HG02884 (cell line): ENCODE results near the gene RBPMS2.

ENCODE experiments used
- ATAC-seq: cut with Tn5 transposase; IDR thresholded peaks from one replicate; pipeline ENCODE4 v1.9.1; 2021; ENCODE audit warnings: mild to moderate bottlenecking, moderate library complexity; ENCODE audit not compliant: unreplicated experiment

RBPMS2 gene

DNA sequence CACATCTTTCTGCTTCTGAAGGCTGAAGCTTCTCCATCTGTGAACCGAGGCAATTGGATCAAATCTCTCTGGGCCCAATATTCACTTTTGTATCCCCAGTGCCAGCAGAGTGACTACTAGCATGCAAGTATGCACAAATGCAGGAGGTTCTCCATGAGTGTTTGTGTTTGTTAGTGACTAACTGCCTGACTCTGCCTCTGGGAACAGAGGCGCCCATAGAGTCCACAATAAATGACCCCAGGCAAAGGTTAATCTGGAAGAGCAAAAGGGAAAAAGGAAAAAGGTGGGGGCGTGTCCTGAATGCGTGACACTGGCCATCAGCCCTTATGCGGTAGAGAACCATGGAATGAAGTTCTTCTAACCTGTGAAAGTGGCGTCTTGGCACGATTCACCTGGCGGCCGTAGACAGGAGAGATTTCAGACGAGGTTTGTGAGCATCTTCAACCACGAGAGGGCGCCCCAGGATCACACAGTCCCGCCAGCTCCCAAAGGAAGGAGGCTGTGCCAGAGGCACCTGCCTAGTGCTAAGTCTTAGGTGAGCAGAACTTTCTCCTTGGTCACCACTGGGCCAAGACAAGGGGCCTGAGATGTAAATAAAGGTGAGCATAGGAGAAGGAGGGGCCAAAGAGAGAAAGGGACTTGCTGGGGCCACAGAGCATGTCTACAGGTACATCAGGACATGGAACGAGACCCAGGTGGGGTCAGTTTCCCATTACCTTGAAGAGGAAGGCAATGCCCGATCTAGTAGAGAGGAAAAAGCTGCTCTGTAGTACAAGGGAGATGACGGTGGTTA lies 44.2 kb downstream of the RBPMS2 start:
- ATAC-seq = no peak

DNA sequence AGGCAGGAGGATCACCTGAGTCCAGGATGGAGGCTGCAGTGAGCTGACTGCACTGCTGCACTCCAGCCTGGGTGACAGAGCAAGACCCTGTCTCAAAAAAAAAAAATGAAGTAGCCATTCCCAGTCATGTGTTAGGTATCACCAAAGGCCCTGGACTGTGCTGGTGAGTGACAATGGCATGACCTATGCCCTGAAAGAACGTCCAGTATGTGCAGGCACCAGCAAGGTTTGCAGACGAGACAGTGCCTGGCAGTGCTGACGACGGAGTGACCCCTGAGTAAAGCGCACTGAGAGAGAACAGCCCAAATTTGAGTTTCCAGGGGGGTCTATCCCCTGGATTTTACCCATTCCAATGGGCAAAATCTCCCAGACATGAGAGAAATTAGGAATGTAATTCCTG lies 45.2 kb downstream of the RBPMS2 start:
- ATAC-seq = no peak

DNA sequence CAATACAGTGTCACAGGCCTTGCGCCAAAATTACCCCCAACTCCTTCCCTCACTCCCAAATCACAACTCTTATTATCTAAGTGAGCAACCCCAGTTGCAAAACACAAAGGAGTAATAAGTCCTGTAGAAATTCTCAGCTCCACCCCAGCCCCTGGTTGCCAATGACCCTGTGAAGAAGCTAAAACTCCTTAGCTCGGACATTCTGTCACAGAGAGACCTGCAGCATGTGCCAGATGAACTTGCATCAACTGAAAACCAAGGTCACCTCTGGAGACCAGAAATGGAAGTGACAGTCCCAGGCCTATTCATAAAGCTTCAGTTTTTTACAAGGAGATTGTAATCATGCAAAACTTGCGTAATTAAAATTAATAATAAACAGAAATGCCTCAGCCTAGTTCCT lies 55.2 kb downstream of the RBPMS2 start:
- no peak for ATAC-seq

DNA sequence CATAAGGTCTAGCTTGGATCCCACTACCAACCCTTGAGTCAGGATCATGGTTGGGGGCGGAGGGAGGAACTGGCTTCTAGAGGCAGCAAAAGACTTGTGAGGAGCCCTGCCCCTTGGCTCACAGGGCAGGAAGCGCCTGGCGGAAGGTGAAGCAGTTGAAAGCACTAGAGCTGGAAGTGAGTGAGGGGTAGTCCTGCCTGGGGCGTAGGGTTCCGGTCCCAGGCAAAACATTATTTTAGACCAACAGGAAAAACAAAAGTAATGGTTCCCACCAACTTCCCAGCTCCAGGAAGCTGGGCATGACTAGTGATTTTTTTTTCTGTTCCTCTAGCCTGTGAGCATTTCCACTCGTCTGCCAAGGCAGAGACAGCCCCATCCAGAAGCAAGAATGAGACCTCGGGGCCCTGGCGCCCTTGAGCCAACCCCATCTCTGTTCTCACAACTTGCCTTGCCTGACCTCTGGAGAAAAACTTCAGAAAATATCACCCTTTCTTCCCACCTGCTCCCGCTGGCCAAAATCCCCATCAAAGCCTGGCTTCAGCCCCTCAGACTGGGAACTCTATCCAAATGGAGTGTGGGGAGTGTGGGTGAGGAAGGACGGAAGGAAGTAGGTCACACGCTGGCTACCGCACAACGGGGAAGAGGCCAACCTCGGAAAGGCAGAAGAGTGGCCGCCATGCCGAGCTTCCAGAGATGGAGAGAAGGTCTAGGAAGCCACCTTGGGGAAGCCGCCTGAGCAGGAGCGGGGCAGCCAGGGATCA lies 57.5 kb downstream of the RBPMS2 start:
- ATAC-seq = no peak

DNA sequence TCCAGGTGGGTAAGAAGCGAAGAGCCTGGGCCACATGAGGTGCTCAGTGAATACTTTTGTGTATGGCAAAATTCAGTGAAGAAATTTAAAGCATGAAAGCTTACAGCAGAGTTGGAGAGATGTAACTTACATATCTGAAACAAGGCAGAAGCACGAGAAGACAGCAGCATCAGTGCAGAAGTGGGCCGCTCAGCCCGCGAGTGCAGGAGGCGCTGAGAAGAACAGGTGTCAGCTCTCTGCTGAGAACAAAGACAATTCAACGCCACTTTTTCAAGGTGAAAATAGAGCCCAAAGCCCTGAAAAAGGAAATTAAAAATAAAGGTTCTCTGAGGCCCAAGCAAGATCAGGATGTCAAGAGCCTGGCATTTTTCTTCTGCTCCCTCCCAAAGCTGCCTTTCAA lies 58.3 kb downstream of the RBPMS2 start:
- no peak for ATAC-seq

DNA sequence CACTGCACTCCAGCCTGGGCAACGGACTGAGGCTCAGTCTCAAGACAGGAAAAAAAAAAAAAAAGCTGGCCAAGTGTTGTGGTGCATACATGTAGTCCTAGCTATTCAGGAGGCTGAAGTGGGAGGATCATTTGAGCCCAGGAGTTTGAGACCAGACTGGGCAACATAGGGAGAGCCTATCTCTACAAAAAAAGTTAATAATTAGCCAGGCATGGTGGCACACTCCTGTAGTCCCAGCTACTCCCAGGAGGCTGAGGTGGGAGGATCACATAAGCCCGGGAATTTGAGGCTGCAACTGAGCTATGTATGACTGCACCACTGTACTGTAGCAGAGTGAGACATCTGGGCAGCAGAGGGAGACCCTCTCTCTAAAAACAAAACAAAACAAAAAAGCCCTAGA lies 58.9 kb downstream of the RBPMS2 start:
- no peak for ATAC-seq

DNA sequence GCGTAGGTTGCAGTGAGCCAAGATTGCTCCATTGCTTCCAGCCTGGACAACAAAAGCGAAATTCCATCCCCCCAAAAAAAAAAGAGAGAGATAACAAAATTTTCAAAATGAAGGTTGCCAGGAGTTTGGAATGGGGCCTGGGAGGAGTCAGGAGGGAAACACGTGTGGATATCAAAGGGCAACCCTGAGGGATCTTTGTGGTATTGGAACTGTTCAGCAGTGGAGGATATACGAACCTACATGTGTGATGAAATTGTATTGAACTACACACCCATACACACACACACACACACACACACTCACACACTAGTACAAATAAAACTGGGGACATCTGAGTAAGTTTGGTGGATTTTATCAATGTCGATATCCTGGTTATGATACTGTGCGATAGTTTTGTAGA lies 61.8 kb downstream of the RBPMS2 start:
- no peak for ATAC-seq

DNA sequence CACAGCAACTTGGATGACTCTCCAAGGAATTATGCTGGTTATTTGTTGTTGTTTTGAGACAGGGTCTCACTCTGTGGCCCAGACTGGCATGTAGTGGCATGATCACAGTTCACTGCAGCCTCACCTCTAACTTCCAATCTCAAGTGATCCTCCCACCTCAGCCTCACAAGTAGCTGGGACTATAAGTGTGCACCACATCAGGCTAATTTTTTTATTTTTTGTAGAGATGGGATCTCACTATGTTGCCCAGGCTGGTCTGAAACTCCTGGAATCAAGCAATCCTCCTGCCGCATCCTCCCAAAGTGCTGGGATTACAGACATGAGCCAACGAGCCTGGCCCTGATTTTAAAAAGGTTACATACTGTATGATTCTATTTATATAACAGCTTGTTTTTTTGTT lies 63.0 kb downstream of the RBPMS2 start:
- no peak for ATAC-seq

DNA sequence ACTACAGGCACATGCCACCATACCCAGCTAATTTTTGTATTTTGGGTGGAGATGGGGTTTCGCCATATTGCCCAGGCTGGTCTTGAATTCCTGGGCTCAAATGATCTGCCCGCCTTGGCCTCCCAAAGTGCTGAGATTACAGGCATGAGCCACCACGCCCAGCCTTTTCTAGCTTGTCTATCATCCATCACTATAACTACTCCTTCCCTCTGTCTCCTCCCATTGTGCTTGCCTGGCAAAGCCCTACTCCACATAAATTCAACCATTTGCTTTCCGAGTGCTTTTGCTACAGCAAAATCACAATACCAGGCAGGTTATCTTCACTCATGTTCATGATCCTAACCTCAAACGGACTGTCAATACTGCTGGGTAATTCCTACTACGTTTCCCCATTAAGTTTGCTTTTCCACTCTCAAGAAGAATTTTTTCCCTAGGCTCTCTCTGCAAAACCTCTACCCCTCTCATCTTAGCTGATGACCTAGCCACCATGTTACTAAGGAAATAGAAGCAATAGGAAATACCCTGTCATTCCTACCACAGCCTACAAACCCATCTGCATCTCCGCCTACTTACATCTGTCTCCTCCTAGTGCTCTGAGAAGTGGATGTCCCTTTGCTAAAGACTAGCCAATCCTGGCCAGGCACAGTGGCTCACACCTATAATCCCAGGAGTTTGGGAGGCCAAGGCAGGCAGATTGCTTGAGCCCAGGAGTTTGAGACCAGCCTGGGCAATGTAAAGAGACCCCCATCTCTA lies 64.5 kb downstream of the RBPMS2 start:
- ATAC-seq = no peak

DNA sequence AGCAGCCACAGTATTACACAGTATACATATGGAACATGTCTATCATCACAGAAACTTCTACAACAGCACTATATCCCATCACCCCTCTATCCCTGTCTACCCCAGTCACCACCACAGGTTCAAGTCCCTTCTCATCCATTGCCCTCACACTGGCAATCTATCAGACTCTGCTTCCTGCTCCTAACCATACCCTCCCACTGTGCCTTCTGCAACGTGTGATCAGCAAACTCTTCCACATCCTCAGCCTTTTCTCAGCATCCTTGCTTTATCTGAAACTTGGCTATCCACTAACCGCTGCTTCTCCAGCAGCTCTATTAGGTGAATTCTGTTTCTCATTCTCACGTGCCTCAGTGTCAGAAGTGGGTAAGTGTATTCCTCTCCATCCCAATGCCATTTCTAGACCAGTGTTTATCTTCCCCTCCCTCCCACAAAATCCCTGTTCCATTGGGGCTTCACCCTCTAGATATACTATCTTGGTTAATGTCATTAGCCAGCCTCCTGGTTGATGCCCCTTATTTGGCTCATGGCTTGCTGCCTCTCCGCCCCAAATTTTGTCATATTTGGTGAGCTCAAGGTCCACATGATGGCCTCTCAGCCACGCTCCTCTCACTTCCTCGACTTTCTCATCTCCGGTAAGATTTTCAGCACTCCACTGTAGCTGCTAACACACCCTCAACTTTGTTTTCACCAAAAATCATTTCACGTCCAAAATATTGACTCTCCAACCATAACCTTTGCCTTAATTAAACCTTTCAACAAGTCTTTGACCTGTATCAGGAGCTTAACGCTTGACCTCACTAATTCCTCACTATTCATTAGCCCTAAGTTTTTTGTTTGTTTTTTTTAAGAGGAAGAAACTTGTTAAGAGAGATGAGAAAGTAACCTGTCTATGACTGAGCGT lies 69.1 kb downstream of the RBPMS2 start:
- ATAC-seq = no peak

DNA sequence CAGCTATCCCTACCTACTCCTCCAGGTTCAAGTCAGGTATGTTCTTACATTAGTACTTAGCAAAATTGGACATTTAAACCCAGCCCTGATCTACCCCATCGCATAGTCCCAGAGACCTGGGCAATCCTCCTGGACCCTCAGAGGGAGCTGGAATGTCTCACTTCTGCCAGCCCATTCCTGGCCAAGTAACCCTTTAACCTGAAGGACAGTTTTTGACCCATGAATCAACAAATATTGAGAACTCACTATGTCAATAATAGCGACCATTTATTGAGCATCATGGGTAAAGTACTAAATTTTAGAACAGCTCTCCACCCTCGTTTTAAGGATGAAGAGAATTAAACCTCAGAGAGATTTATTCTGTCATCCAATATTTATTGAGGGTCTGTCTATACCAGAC lies 70.4 kb downstream of the RBPMS2 start:
- no peak for ATAC-seq

DNA sequence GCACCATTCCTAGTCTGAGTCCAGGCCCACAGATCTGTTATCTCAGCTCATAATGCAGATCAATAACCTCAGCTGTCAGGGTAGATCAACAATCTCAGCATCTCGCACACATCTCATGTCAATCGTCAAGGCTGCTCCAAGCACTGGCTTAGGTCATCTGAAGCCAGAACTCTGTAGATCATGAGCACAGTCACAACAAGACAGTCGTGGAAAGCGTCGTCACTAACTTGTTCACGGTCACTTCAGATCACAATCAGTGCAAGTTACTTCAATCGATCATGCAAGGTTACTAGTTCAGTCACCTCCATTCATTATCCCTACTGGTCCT lies 71.8 kb downstream of the RBPMS2 start:
- no peak for ATAC-seq

DNA sequence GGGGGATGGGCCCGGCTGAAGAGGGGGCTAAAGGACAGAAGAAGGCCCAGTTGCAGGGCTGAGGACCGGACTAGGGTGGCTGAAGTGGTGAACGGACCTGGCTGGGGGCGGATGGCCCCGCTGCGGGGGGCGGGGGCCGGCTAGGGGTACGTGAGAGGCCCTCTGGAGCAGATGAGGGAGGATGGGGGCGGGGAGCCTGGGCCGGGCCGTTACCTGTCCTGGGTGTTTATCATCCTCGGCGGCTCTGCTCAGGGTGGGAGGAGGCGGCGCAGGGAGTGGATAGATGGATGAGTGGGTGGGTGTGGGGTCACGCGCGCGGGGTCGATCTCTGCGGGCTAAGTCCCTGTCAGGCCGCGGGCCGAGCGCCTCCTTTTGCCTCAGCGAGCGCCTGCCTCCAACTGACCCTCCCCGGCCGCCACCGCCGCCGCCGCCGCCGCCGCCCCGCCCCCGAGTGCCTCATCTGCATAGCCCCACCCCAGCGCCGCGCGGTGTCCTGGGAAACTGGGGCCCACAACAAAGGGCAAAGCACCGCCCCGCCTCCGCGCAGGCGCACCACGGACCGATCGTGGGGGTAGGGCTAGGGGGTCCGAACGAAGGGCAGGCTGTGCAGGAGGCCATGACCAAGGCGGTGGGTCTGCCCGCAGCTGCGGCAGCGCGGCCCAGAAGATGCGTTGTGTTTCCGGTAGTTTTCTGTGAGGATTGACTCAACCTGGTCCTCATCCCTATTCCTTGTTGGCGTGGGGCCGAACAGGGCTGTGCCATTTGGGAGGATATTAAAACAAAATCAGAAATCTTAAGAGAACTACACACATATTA lies 72.4 kb downstream of the RBPMS2 start:
- peak; percentile 72 for ATAC-seq

DNA sequence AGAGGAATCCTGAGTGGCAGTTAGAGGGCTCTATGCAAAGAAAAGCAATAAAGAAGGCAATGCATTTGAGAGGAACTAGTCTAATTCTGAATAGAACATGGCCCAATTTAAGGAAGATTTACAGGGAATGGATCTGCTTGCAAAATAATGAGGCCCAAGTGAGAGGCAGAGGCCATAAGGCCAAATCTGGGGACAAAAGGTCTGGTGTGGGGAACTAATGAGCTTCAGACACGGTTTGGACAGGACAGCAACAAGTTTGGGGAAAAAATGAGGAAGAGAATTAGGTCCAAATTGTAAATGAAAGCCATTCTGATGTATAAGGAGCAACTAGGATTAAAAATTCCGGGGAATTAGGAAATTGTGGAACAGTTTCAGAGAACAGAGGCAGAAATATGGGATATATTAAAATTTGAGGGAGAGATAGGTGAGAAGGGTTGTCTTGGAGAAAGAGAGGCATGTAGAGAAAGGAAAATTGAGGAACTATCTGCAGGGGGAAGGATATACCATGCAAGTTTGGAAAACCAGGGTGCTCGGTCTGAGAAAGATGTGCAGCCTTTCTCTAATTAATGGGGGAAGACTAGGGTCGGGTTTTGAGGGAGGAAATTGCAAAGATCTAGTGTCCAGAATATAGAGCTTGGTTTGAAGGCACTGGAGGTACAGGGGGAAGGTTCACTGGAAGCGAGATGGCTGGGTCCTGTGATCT lies 73.8 kb downstream of the RBPMS2 start:
- ATAC-seq = no peak

DNA sequence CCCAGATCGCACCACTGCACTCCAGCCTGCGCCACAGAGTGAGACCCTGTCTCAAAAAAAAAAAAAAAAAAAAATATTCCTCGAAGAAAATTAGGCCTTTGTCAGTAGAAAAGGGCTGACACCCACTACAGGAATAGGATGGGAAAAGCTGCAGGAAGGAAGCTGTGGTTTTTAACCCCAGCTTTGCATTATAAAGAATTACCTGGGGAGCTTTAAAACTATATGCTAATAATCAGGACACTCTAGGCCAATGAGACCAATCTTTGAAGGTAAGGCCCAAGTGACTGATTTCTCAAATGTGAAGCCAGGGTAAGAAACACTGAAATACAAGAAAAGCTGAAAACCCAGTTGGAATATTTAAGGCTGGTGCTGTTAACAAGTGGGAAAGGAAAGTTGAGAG lies 74.3 kb downstream of the RBPMS2 start:
- no peak for ATAC-seq

DNA sequence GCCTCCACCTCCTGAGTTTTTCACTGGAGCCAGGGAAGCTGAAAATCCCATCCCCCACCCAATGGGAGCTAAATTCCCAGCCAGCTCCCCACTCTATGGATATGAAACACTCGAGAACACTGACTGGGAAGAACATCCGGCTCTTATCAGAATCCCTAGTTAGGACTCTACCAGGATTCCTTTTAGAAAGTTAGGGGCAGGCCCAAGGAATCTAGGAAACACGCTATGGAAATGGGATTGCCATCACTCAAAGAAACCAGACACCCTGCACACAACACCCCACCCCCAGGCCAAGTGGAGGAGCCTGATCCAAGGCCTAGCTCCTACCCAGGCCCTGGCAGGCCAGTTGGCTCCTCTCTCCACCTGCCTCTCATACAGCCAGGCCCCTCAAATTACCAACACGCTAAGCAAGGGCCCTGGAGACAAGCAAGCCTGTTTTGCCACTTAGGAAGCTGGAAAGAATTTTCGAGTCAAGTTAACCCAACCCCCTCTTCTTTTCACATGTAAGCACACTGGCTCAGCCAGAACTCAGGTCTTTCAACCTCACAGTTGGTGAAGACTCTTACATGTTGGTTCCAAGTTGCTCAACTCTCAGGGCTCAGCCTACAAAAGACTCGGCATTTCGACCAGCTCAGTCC lies 75.5 kb downstream of the RBPMS2 start:
- ATAC-seq = no peak

DNA sequence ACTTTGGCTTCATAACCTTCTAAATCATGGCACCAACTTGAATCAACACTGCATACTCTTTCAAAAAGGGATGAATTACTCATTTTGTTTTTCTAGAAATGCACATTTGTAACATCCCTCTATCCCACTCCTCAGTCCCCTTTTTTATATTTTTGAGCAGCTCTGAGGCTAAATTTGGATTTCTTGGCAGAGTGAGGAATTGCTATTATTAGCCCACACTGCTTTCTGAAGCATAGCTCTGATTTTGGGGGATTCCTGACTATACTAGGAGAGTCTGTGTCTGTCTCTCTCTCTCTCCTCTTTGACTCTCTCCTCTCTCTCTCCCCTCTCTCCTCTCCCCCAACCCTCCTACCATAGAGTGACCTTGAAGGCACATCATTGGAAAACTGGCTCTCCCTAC lies 76.6 kb downstream of the RBPMS2 start:
- no peak for ATAC-seq

DNA sequence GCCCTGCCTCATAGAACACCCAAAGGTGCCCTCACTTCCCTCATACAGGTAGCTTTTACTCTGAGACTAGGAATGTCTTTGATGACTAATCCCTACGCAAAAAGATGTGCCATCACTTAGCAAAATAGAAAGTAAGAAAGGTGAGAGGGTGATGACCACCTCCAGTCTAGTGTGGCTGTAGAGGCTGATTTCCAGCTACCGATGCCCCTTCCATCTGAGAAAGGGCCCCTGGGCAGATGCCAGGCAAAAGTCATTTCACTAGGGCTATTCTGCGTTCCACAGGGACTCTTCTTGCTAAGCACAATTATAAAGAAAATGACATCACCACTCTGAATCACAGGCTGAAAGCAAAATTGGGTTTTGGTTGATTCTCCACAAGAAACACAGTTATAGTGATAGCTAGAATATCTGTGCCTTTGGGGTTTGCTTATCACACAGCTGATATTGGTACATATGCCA lies 77.4 kb downstream of the RBPMS2 start:
- no peak for ATAC-seq

DNA sequence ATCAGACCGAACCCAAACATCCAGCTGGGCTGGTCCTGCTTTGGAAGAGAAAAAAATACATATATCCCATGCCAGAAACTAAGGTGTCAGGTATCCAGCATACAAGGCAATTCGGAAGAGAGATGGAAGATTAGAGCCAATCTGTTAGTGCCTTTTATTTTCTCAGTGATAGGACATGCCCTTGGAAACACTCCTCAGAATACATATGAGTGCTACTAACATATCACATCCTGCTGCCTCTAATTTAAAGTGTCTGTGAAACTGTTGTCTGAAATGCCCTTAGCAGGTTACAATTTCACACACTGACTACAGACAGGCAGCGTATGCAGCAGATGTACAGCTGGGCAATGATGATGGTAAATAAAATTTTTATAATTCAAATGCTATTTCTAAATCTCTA lies 78.9 kb downstream of the RBPMS2 start:
- ATAC-seq = no peak
